HG02642 (cell line): ENCODE data around the gene SREBF2.

Experiments used
- ATAC-seq: cut with Tn5 transposase; IDR thresholded peaks from one replicate; pipeline ENCODE4 v1.9.1; 2021; ENCODE audit warnings: mild to moderate bottlenecking; ENCODE audit not compliant: unreplicated experiment, poor library complexity

The SREBF2 gene

GRCh38 chr22:41875531-41876270 lies 42.8 kb downstream of the SREBF2 start:
- no peak for ATAC-seq

GRCh38 chr22:41876275-41876674 lies 43.4 kb downstream of the SREBF2 start:
- ATAC-seq = no peak

DNA sequence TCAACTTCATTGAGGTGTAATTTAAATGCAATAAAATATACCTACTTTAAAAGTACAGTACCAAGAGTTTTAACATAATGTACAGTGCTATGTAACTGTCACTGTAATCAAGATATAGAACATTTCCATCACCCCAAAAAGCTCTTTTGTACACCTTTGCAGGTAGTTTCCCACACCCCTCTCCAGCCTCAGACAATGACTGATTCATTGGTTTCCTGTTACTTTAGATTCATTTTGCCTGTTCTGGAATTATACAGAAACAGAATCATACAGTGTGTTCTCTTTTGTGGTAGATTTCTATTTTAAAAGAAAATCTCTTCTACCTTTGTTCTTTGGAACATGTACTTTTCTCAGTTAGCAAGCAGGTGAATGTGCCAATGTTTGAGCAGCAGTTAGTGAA lies 43.8 kb downstream of the SREBF2 start:
- ATAC-seq = no peak

- ATAC-seq = no peak
These were observed 47.7 kb downstream of the SREBF2 start for GRCh38 chr22:41880653-41881052.

- no peak for ATAC-seq
These were observed 50.5 kb downstream of the SREBF2 start for GRCh38 chr22:41883400-41883799.

DNA sequence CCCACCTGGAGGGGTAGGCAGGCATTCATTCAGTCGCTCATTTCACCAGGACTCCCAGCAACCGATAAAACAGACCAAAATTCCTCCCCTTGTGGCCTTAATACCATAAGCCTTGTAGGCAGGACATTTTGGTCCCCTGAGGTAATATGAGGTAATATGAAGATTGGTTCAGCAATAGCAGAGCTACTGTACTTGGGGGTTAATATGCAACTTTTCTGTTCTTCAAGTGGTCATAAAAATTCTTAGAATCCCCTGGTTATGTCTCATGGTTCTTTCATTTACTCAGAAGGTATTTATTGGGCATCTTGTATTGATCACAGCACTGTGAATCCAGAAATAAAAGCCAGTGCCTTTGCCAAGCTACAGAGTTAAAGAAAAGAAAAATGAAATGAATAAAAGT lies 52.2 kb downstream of the SREBF2 start:
- no peak for ATAC-seq

DNA sequence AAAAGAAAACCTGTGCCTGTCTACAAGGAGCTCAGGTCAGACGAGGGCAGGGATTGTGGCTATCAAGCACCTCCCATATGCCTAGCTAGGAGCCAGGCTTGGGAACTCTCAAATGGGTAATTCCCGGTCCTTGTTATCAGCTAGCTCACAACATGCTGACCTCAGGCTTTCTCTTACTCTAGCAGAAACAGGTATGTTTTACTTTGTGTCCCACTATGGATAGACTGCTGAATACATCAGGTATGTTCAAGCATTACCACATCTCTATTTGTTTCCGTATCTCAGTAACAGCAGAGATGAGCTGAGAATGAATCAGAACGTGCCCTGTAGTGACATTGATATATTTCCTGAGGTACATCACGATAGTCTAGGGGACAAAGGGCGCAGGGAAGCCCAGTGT lies 52.6 kb downstream of the SREBF2 start:
- ATAC-seq = no peak

DNA sequence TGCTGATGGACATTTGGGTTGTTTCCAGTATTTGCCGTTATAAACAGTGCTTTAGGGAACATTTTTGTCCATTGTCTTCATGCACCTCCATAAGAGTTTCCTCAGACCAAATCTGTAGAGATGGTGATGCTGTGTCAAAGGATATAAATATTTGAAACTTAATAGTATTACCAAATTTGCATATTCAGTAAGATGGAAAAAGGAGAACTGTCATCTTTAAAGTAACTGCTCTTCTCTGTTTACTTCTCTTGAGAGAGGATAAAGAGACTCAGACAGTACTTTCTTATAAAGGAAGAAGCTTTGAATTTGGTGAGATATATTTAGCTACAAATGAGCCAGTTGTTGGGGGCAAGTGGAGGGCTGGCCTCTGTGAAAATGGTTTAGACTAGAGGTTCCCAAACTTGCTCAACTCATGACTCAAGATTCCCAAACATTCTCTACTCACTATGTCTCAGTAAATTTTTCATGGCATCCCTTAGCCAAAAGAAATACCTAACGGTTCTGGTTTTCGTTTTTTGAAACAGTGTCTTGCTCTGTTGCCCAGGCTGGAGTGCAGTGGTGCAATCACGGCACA lies 55.8 kb downstream of the SREBF2 start:
- no peak for ATAC-seq

- ATAC-seq = no peak
These were observed 58.5 kb downstream of the SREBF2 start for GRCh38 chr22:41891407-41891806.

- ATAC-seq = no peak
These were observed 59.8 kb downstream of the SREBF2 start for GRCh38 chr22:41892721-41893120.

GRCh38 chr22:41893591-41894375 lies 60.9 kb downstream of the SREBF2 start:
- ATAC-seq = no peak

DNA sequence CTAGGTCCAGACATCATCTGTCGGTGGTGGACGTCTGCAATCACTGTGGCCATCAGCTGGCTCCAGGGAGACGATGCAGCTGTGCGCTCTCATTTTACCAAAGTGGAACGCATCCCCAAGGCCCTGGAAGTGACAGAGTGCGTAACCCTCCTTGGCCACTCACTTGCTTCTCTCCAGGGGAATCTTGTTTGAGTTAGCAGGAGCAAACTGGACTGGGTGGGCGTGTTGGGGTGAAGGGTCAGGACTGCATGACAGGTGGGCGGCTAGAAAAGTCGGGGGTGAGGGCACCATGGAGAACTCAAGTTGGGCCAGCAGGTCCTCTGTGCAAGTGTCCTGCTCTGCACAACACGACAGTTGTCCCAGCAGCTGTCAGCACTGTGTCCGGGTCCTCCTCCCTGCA lies 65.7 kb downstream of the SREBF2 start:
- ATAC-seq = no peak

DNA sequence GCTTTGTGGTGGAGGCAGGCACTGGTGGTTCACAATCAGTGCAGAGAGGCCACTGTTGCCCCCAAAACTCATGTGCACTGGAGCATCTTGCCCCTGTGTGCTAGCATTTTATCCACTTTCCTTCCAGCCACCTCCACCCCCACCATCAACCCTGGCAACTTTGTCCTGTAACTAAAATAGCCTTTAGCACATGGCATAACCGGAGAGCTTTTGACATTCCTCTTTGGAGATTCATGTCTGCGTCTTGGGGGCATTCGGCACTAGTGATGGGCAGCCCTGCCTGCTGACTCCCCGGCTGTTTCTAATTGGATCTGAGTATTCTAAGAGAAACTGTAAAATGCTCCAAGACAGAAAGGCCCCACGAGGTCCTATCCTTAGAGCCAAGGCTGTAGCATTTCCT lies 66.2 kb downstream of the SREBF2 start:
- no peak for ATAC-seq

DNA sequence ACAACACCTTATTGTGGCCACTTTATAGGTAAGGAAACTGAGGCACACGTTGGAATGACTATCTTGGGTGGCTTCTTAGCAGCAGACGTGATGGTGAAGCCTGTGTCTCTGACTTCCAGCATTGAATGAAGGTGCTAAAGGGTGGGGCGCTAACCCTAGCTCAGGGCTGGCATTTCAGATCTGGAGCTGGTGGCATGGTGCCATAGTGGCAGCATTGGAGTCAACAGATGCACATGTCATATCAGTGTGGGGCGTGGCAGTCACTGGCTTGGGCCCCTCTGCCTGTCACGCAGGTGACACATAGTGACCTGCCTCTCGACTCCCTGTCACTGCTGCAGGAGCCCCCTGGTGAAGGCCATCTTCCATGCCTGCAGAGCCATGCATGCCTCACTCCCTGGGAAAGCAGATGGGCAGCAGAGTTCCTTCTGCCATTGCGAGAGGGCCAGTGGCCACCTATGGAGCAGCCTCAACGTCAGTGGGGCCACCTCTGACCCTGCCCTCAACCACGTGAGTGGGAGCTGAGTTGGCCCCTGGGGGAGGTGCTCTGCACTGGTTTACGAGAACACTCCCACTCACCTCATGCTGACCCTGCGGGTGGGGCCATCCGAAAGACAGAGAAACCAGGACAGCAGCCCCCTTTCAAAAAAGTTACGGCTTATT lies 67.2 kb downstream of the SREBF2 start:
- ATAC-seq = no peak

GRCh38 chr22:41900652-41901312 lies 67.9 kb downstream of the SREBF2 start:
- no peak for ATAC-seq

DNA sequence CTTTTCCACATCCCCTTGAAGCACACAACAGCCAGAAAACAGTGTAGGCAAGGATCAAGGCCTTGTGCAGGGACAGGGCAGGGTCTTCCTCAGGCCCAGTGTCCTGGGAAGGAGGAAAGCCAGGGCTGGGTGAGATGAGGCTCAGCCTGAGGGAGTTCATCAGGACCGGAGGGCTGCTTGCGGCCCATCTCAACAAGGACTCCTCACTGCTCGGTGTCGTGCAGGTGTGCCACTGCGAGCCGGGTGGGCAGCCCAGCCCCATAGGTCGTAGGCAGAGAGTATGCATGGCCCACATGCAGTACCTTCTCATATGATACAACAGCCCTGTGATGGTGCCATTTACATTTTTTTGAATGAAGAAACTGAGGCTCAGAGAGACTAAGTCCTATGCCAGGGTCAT lies 69.1 kb downstream of the SREBF2 start:
- no peak for ATAC-seq

GRCh38 chr22:41902932-41903421 lies 70.1 kb downstream of the SREBF2 start:
- no peak for ATAC-seq

- no peak for ATAC-seq
These were observed 71.8 kb downstream of the SREBF2 start for GRCh38 chr22:41904450-41905410.
